ENCODE data around the gene STAT5B. TPM values are rescaled to one million over a fixed set of nuclear protein-coding genes. Genes with fewer than 3 reads are reported as not detected.
A peak's percentile ranks its signal among the peaks of the same experiment; 100 is the strongest.

STAT5B gene
- total RNA-seq = 10 to 100 TPM; 68.8 to 90.1 (median 81.6) TPM
- 10 to 100 TPM; 15.9 to 61.3 (median 40.2) TPM for polyA plus RNA-seq
- long read RNA-seq, donor 1, full-length matches to known transcripts = 63 of 96 reads
- long read RNA-seq, donor 1, partial matches to known transcripts = 16 of 96 reads
- long read RNA-seq, donor 1, other reads (novel, unspliced or antisense) = 17 of 96 reads
- long read RNA-seq, donor 2, full-length matches to known transcripts = 88 of 144 reads
- long read RNA-seq, donor 2, partial matches to known transcripts = 21 of 144 reads
- long read RNA-seq, donor 2, other reads (novel, unspliced or antisense) = 35 of 144 reads

GRCh38 chr17:42276359-42276608 lies at the start of gene STAT5B:
Gene STAT5B, minus strand, starts transcription at chr17:42276391. Its CDS starts 44,264 bp downstream, at chr17:42232127.
- TF ChIP-seq CTCF (IDR thresholded peaks at IDR 0.05) = no peak
- Histone ChIP-seq H3K9me3 (no peaks in the 10 kb centered on the region), H3K4me3 (peak within 1 kb of the TSS; percentile 93), H3K27me3 (ENCODE audit: insufficient read depth in 3 of 3, low read length in 2 of 3) (no peaks in the 10 kb centered on the region), H3K27ac (peak within 1 kb of the TSS; percentile 89), H3K4me1 (peaks cover 45% of the 10 kb centered on the region), H3K36me3 (ENCODE audit: insufficient read depth in 1 of 2, low read depth in 1 of 2) (no peaks in the 10 kb centered on the region)
- ATAC-seq = peak; percentile 85 to 87 (median 86)
- DNase-seq = peak; percentile 81 to 87
- intact Hi-C loops (cut with DNase I) = loop anchor here (5.0 to 10.0 kb wide), 2 partner anchors 44 to 141 kb away; no protein-coding TSS in a partner anchor
- WGBS, 3 donors = 0% methylated on average over 2 to 47 of the region's 47 CpGs

- peaks cover 23% of the 10 kb centered on the region for H3K4me1 ChIP-seq
- H3K4me3 ChIP-seq = no peak overlapping the region
- 31 to 43% (median 39%) methylated on average over 7 of the region's 7 CpGs for WGBS, 3 donors
- ATAC-seq = peak; percentile 83 to 88 (median 84)
- TF ChIP-seq CTCF (IDR thresholded peaks at IDR 0.05) = no peak
- peak; percentile 40 to 74 for DNase-seq
- H3K27me3 ChIP-seq (ENCODE audit: insufficient read depth in 3 of 3, low read length in 2 of 3) = no peaks in the 10 kb centered on the region
- H3K27ac ChIP-seq = peak overlapping the region; percentile 67
- H3K36me3 ChIP-seq (ENCODE audit: insufficient read depth in 1 of 2, low read depth in 1 of 2) = peaks cover 6 to 99% of the 10 kb centered on the region in 2 donors
- no peaks in the 10 kb centered on the region for H3K9me3 ChIP-seq
- intact Hi-C loops (cut with DNase I) = no loop called here
These were observed 48.8 kb upstream of the STAT5B start for GRCh38 chr17:42325026-42325425.

- intact Hi-C loops (cut with DNase I) = loop anchor here (1.0 to 5.0 kb wide), 4 partner anchors 80 to 204 kb away; no protein-coding TSS in a partner anchor
- 75 to 88% (median 85%) methylated on average over 5 of the region's 5 CpGs for WGBS, 3 donors
- peak overlapping the region; percentile 67 for H3K27ac ChIP-seq
- TF ChIP-seq CTCF (IDR thresholded peaks at IDR 0.05) = no peak
- peaks cover 3 to 99% of the 10 kb centered on the region in 2 donors for H3K36me3 ChIP-seq (ENCODE audit: insufficient read depth in 1 of 2, low read depth in 1 of 2)
- no peaks in the 10 kb centered on the region for H3K9me3 ChIP-seq
- H3K4me1 ChIP-seq = peaks cover 6% of the 10 kb centered on the region
- no peaks in the 10 kb centered on the region for H3K27me3 ChIP-seq (ENCODE audit: insufficient read depth in 3 of 3, low read length in 2 of 3)
- DNase-seq (no peak), ATAC-seq (no peak)
- no peak overlapping the region for H3K4me3 ChIP-seq
These were observed 47.1 kb upstream of the STAT5B start for GRCh38 chr17:42323268-42323773.

- Histone ChIP-seq H3K4me3 (no peak overlapping the region), H3K27me3 (ENCODE audit: insufficient read depth in 3 of 3, low read length in 2 of 3) (no peaks in the 10 kb centered on the region), H3K4me1 (peaks cover 5% of the 10 kb centered on the region), H3K27ac (no peak overlapping the region), H3K9me3 (no peaks in the 10 kb centered on the region), H3K36me3 (ENCODE audit: insufficient read depth in 1 of 2, low read depth in 1 of 2) (peaks cover 3 to 99% of the 10 kb centered on the region in 2 donors)
- peak; percentile 99 for TF ChIP-seq CTCF (IDR thresholded peaks at IDR 0.05)
- WGBS, 3 donors = 37 to 47% (median 44%) methylated on average over 10 of the region's 10 CpGs
- DNase-seq = peak; percentile 91 to 96
- intact Hi-C loops (cut with DNase I) = loop anchor here (1.0 to 5.0 kb wide), 5 partner anchors 81 to 205 kb away; no protein-coding TSS in a partner anchor
- ATAC-seq = peak; percentile 82 to 91 (median 86)
These were observed 46.4 kb upstream of the STAT5B start for GRCh38 chr17:42322382-42323267.

All from psoas muscle (tissue), 8 donors.